NCI-H82 treated with DMSO at 0.1 percent for 48 hours (cell line): Measurements from ENCODE around the gene RNF114.
A peak's percentile ranks its signal among the peaks of the same experiment; 100 is the strongest.
"Not testable (repeated sequence)": the region's sequence is repeated elsewhere in the genome, so short reads cannot be mapped to it uniquely, and the experiment has no call there.

ENCODE experiments used
- DNase-seq: peaks from one replicate; lab custom pipeline; 2025; ENCODE audit not compliant: unreplicated experiment; lab: John Stamatoyannopoulos, UW

Gene RNF114, protein sequence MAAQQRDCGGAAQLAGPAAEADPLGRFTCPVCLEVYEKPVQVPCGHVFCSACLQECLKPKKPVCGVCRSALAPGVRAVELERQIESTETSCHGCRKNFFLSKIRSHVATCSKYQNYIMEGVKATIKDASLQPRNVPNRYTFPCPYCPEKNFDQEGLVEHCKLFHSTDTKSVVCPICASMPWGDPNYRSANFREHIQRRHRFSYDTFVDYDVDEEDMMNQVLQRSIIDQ

GRCh38 chr20:49936153-49937026, at the start of gene RNF114:
TSS of gene RNF114 (plus strand) at chr20:49936397. CDS start at chr20:49936413, 16 bp downstream.
- peak; percentile 65 for DNase-seq

GRCh38 chr20:49886571-49887213, 49.5 kb upstream of the RNF114 start:
- DNase-seq, result no peak

- DNase-seq, result no peak
These were observed 48.7 kb upstream of the RNF114 start for GRCh38 chr20:49887251-49888211.

DNA sequence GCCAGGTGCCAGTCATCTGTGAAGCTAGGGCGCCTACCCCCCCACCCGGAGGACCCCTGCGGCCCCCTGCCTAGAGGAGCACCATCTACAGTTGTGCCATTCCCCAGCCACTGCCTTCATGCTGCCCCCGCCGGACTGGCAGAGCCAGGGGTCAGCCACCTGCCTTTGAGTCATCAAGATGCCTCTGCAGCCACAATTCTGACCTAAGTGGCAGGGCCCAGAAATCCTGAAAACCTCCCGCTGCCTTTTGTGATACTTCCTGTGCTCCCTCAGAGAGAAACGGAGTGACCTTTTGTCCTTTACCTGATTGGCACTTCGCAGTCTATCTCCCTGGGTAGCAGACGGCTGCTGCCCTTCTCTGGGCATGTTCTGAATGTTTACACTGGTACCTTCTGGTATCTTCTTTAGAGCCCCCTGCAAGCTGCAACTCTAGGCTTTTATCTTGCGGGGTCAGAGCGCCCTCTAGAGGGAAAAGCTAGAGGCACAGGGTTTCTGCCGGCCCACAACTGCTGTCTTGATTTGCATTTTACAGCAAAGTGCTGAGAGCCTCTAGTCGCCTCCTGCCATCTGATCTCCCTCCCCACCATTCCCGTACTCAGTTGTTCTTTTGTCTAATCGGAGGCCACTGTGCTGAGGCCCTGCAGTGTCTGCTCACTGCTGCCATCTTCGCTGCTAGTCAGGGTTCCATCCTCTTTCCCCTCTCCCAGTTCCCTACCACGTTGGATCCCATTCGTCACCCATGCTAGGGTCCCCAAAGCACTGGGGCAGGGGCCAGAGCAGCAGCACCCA, 47.8 kb upstream of the RNF114 start:
- DNase-seq, result peak; percentile 30

GRCh38 chr20:49889001-49889934, 46.9 kb upstream of the RNF114 start:
- no peak for DNase-seq

DNA sequence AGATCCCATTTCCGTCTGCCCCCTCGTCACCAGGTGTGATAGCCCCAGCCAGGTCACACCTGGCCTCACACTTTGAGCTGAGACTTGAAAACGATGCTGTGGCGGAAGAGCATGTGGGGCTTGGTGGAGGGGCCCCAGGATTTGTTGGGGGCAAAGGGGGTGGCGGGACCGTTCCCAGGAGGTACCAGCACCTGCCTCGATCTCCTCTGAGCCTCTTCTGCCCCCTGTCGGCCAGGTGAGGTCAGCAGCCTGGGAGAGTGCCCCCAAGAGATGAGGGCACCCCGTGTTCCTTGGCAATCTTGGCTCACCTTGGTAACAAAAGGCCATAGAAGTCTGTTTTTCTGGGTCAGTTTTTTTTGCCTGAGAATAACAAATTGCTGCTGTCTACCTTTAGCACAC, 46.3 kb upstream of the RNF114 start:
- DNase-seq, result no peak

DNA sequence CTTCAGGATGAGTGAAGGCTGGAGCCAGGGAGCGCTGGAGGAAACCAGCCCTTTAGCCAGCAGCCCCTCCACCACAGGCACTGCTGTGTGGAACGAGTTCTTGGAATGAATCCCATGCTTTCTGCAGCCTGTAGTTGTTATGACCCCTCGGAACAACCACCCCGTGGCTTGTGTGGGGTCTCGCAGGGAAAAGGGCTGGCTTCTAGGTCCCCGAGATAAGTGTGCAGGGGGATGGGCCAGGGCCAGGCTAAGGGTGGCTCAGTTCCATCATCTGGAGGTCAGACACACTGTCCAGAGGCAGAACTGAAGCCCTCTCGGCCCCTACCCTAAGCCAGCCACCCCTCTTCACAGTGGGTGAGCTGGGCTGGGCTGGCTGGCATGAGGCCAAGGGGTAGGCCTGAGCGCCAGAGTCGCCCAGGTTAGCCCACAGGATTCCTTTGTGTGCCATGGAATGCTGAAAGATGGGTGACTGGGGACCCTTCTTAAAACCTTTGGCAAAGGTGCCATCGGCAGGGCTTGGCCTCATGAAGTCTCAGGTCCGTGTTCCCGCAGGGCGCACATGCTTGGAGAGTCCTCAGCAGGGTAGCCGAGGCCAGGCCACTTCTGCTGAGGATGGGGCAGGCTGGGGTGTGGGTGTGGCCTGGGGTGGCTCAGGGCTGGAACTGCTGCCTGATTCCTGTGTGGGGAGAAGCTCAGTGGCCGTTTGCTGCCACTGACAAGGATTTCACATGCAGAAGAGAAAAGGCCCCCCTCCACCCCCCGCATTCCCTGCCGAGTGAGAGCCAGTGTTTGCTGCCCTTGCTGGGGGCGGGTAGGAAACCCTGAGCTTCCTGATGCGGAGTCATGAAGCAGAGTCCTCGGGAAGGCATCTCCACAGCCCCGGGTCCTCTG, 45.5 kb upstream of the RNF114 start:
- DNase-seq, result no peak

DNA sequence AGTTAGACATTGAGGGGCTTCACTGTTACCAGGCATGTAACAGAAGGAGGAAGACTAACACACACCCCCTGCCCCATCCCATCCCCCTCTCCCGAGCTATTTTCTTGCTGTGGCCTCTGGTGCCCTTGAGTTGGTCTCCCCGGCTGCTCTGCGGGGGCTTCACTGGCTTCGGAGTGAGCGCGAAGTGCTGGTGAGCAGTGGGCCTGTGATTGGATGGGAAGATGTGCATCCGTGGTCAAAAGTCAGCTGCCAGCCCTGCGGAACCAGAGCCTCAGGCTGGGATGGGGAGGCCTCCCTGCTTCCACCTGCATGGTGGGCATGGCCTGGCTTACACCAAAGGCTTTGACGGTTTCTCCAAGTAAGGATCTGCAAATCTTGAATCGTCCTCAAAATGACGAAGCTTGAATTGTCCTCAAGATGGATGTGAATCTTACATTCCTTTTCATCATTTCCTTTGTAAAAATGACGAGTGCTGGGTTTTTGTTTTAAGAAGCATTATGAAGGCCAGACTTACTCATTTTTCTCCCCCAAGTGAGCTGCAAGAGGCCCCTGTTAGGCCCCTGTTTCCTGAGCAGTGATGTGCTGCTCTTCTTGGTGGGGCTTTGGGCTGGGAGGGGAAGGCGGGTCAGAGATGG, 44.6 kb upstream of the RNF114 start:
- no peak for DNase-seq

GRCh38 chr20:49892260-49892659, 43.9 kb upstream of the RNF114 start:
- DNase-seq, result no peak

DNA sequence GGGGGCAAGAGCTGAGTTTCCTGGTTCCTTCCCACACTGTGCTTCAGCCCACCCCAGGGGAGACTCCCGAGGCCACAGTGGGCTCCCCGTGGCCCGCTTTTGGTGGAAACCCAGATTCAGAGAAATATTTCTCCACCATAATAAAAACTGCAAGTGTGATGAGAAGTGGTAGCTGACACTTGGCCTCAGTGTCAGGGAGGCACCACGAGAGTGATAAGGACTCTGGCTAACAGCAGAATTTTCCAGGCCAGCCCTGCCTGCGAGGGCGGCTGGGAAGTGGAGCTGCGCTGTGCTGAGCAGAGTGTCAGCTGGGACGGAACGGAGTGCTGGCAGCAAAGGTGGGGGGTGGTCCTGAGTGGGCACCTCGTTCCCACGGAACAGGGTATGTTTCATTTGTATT, 43.4 kb upstream of the RNF114 start:
- no peak for DNase-seq

DNA sequence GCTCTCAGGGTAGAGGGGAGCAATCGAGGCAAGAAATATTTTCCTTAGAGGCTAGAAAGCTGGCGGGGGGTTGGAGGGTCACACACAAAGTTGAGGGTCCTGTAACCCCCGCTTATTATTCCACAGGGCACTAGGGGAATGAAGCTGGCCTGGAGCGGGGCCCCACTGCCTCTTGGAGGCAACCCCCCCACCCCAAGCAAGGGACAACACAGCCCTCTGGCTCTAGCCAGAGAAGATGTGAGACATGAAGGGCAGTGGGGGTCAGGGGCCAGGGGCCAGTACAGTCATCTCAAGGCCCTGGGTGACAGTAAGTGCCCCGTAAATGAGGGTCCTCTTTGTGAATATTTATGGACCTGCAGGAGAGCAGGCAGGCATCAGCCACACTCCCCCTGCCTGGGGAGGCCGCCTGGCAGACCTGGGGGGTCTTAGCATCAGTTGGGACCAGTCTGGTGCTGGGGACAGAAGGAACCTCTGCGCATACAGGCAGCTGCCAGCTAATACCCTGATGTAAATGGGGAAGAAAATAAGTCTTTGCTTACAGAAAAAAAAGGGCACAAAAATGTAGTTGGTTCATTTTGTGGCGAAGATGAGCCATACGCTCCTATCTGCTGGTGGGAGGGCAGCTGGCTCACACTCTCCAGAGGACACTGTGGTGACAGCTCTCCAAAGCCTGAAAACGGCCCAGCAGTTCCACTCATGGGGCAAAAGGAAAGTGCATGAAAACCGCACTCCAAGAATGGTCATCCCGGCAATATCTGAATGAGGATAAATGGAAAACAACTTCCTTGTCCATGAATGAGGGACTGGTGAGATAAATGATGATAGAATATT, 42.7 kb upstream of the RNF114 start:
- no peak for DNase-seq

GRCh38 chr20:49894073-49894470, 42.1 kb upstream of the RNF114 start:
- DNase-seq, result no peak

DNA sequence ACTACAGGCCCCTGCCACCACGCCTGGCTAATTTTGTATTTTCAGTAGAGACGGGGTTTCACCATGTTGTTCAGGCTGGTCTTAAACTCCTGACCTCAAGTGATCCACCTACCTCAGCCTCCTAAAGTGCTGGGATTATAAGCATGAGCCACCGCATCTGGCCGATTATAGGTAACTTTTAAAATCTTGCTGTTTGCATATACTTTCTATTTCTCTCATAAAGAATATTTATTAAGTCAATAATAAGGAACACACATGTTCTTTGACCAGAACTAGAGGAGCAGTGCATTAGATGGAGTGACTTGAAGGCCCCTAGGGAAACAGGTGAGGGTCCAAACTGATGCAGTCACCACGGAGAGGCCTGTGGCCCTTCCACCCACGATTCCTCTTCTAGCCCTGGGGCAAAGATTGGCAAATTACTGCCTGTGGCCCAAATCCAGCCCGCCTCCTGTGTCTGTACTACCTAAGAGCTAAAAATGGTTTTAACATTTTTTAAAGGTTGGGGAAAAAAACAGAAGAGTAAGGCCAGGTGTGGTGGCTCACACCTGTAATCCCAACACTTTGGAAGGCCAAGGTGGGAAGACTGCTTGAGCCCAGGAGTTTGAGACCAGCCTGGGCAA, 40.6 kb upstream of the RNF114 start:
- DNase-seq, result not testable (repeated sequence)

- no peak for DNase-seq
These were observed 40.0 kb upstream of the RNF114 start for GRCh38 chr20:49896204-49896603.

GRCh38 chr20:49899541-49900383, 36.4 kb upstream of the RNF114 start:
- DNase-seq, result no peak
